ENCODE data around the gene STRADA.

Gene STRADA

DNA sequence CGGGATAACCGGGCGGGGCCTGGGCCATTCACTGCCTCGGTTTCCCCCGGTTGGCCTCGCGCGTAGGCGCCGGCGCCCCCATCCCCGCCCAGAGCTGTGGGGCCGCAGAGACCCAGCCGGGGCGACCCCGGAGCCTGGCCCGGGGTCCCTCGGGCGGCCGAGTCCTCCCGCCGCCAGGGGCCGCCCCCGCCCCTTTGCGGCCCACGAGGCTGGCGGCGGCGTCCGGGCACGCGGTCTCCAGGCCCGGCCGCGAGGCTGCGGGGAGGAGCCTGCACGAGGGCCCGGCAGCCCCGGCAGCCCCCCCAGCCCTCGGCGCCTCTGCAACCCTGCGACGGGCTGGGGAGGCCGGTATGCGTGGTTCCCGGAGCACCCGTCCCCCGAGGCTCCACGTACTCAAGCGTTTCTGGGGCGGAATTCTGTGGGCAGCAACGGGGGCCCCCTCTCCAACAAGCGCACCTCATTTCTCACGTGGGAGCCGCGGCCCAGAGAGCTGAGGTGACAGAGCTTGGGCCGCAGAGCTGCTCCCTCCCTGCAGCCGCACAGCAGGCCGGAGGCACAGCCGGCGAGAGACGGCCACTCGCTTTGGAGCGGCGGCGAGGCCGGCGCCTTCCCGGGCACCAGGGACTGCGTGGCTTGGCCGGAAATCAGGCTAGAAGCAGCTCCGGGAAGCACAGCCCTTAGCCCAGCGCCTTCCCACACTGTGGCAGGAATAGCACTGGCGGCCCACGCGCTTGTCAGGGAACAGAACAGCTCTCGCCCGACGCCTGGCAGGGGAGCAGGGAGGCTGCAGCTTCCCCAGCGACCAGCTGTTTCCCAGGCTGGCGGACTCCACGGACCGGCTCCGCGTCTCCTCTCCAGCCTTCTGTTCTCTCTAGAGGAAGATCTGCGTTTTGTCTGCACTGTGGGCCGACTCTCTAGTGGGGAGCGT is 40.8 kb downstream of the STRADA start:
- no peak for ATAC-seq
- TF ChIP-seq, protein P1, sequence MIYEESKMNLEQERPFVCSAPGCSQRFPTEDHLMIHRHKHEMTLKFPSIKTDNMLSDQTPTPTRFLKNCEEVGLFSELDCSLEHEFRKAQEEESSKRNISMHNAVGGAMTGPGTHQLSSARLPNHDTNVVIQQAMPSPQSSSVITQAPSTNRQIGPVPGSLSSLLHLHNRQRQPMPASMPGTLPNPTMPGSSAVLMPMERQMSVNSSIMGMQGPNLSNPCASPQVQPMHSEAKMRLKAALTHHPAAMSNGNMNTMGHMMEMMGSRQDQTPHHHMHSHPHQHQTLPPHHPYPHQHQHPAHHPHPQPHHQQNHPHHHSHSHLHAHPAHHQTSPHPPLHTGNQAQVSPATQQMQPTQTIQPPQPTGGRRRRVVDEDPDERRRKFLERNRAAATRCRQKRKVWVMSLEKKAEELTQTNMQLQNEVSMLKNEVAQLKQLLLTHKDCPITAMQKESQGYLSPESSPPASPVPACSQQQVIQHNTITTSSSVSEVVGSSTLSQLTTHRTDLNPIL (CRISPR knock-in tag; IDR thresholded peaks at IDR 0.05; ENCODE audit: low read depth) = no peak
- TF ChIP-seq ZNF70 (CRISPR knock-in tag; IDR thresholded peaks at IDR 0.05) (0 out of 2 replicates have a peak, but pooled peaks have one; percentile 3), ISL1 (CRISPR knock-in tag; IDR thresholded peaks at IDR 0.05) (no peak), CSDC2 (CRISPR knock-in tag; IDR thresholded peaks at IDR 0.05) (peak; percentile 29; the same call in 1 of the 2 replicates), ZFP3 (CRISPR knock-in tag; IDR thresholded peaks at IDR 0.05) (peak; percentile 60; the same call in 1 of the 2 replicates), ESRRG (CRISPR knock-in tag; IDR thresholded peaks at IDR 0.05) (0 out of 2 replicates have a peak, but pooled peaks have one; percentile 15), SNAI2 (CRISPR knock-in tag; IDR thresholded peaks at IDR 0.05) (0 out of 2 replicates have a peak, but pooled peaks have one; percentile 17), ARNTL (CRISPR knock-in tag; IDR thresholded peaks at IDR 0.05; ENCODE audit: borderline replicate concordance, low read depth) (no peak), TOX (CRISPR knock-in tag; IDR thresholded peaks at IDR 0.05; ENCODE audit: borderline replicate concordance) (no peak)
- TF ChIP-seq, protein P2, sequence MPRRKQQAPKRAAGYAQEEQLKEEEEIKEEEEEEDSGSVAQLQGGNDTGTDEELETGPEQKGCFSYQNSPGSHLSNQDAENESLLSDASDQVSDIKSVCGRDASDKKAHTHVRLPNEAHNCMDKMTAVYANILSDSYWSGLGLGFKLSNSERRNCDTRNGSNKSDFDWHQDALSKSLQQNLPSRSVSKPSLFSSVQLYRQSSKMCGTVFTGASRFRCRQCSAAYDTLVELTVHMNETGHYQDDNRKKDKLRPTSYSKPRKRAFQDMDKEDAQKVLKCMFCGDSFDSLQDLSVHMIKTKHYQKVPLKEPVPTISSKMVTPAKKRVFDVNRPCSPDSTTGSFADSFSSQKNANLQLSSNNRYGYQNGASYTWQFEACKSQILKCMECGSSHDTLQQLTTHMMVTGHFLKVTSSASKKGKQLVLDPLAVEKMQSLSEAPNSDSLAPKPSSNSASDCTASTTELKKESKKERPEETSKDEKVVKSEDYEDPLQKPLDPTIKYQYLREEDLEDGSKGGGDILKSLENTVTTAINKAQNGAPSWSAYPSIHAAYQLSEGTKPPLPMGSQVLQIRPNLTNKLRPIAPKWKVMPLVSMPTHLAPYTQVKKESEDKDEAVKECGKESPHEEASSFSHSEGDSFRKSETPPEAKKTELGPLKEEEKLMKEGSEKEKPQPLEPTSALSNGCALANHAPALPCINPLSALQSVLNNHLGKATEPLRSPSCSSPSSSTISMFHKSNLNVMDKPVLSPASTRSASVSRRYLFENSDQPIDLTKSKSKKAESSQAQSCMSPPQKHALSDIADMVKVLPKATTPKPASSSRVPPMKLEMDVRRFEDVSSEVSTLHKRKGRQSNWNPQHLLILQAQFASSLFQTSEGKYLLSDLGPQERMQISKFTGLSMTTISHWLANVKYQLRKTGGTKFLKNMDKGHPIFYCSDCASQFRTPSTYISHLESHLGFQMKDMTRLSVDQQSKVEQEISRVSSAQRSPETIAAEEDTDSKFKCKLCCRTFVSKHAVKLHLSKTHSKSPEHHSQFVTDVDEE (CRISPR knock-in tag; IDR thresholded peaks at IDR 0.05) = peak; percentile 77; the same call in 1 of the 2 replicates

- ATAC-seq = peak; percentile 28
- no peak for TF ChIP-seq ZFP30 (CRISPR knock-in tag; IDR thresholded peaks at IDR 0.05)
- TF ChIP-seq, protein P2 (CRISPR knock-in tag; IDR thresholded peaks at IDR 0.05) = no peak; the same call in 1 of the 2 replicates
- TF ChIP-seq, protein P3, sequence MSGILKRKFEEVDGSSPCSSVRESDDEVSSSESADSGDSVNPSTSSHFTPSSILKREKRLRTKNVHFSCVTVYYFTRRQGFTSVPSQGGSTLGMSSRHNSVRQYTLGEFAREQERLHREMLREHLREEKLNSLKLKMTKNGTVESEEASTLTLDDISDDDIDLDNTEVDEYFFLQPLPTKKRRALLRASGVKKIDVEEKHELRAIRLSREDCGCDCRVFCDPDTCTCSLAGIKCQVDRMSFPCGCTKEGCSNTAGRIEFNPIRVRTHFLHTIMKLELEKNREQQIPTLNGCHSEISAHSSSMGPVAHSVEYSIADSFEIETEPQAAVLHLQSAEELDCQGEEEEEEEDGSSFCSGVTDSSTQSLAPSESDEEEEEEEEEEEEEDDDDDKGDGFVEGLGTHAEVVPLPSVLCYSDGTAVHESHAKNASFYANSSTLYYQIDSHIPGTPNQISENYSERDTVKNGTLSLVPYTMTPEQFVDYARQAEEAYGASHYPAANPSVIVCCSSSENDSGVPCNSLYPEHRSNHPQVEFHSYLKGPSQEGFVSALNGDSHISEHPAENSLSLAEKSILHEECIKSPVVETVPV (CRISPR knock-in tag; IDR thresholded peaks at IDR 0.05) = no peak
- TF ChIP-seq GLIS3 (CRISPR knock-in tag; IDR thresholded peaks at IDR 0.05) = no peak; the same call in 1 of the 2 replicates
Observed at GRCh38 chr17:63699638-63700527, 41.7 kb downstream of the STRADA start, which contains the start of gene LIMD2. Gene LIMD2, minus strand, starts transcription at chr17:63700125. Its CDS starts 827 bp downstream, at chr17:63699298.

GRCh38 chr17:63698886-63699637 is 42.5 kb downstream of the STRADA start:
- ATAC-seq = peak; percentile 32
- TF ChIP-seq ARNTL (CRISPR knock-in tag; IDR thresholded peaks at IDR 0.05; ENCODE audit: borderline replicate concordance, low read depth) (no peak), PATZ1 (CRISPR knock-in tag; IDR thresholded peaks at IDR 0.05; ENCODE audit: borderline replicate concordance) (0 out of 2 replicates have a peak, but pooled peaks have one; percentile 52)

All from SK-N-SH treated with all-trans-retinoic acid at 6 μM for 48 hours (cell line).